Erythroblast (primary cell): ENCODE measurements around the gene OR51Q1.

Experiments used
- GATA1 ChIP-seq: IDR thresholded peaks from 2 replicates; pipeline ENCODE4 v1.6.1; 2011; ENCODE audit warnings: low read depth, mild to moderate bottlenecking, control low read depth, low read length, moderate library complexity
- POLR2A ChIP-seq: IDR thresholded peaks from 2 replicates; pipeline ENCODE4 v1.6.1; 2011; ENCODE audit warnings: mild to moderate bottlenecking, low read length

DNA sequence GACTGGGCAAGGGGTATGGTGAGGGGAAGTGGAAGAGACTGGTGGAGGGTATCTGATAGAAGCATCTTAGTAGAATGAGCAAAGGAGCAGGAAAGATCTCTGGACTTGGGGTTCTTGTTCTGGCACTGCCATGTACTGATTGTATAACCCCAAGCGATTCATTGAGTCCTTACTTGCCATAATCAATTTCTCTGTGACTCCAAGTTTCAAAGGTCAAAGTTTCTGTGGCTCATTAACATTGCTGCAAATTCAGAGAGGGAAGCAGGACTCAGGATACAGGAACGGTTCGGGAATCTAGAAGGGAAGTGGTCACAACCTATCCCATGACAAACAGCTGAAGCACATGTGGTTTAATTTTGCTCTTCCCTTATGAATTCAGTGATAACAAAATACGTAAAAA is 27.5 kb downstream of the OR51Q1 start:
- no peak for TF ChIP-seq POLR2A
- TF ChIP-seq GATA1, result no peak
